ELF-1 (cell line): ENCODE data around the gene PRTFDC1.

Experiments
- DNase-seq: peaks from one replicate; pipeline ENCODE4 v3.0.0-alpha.2; 2016; ENCODE audit warnings: low read depth, low spot score

Gene PRTFDC1

GRCh38 chr10:24906372-24906771 is 46.0 kb downstream of the PRTFDC1 start:
- DNase-seq, result no peak

- DNase-seq, result no peak
These were observed 47.6 kb downstream of the PRTFDC1 start for GRCh38 chr10:24904824-24905223.

DNA sequence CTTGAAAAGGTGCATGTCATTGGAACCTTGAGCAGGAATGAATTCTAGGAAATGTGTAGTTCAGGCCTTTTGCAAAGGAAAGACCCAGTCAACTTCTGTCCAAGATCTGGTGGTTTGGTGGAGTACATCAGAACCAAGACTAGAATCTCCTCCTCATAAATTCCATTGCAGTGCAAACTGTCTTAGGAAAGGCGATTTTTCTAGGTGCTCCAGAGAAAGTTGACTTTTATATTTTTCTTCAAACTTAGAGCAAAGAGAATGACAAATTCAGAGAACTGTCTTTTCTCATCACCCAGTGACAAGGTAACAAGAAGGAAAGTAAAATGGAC is 50.0 kb downstream of the PRTFDC1 start:
- no peak for DNase-seq

DNA sequence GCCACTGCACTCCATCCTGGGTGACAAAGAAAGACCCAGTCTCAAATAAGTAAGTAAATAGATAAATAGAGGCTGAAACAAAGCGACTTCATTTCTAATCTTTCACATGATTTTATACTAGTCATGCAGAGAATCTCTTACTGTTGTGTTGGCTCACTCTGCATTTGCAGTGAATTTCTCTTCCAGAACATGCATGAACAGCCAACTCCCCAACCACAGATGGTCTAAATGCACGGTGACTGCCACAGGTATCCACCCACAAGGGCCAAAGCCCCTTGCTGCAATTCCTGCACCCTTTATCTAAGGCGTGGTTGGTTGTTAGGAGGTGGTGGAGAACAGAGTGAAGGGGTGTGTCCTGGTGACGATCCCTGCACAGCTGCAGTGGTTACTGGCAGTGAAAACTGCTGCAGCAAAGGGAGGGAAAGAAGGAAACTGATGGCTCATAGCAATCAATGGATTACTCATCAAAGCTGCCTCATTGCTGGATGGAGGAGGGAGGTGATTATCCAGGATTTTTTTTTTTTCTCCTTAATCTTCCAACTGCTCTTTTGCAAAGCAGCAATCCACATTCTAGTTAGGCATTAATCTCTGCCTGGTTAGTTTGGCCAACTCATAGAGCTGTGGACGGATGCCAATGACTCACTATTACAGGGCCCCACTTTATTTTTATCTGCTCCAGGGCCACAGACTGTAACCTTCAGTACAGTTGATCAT is 50.6 kb downstream of the PRTFDC1 start:
- DNase-seq, result peak; percentile 24

DNA sequence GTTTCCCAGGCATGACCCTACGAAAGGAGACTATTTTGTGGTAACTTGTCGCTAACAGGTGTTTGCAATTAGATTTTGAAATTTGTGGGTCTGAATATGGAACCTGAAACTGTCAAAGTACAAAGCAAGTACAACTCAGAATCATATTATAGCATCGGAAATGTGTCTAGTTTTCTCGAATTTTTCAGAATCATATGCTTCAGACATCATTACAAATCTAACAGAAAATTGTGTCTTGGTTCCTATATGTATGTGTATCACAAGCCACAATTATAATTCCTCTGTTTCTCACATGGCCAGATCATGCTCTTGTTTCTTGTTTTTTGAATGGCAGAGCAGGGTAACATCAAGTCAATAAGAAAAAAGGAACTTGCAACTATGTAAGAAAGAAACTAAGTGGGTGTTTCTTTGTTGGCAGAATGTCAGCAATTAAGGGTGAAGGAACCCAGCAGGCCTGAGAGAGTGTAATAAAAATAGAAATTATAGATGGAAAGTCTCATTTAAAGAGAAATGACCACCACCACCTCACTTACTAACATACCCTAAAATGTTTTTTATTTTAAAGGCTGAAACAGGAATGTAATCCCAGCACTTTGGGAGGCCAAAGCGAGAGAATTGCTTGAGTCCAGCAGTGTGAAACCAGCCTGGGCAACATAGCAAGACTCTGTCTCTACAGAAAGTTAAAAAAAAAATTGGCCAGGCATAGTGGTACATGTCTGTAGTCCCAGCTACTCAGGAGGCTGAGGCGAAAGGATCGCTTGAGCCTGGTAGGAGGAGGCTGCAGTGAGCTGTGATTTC is 51.3 kb downstream of the PRTFDC1 start:
- DNase-seq, result no peak

DNA sequence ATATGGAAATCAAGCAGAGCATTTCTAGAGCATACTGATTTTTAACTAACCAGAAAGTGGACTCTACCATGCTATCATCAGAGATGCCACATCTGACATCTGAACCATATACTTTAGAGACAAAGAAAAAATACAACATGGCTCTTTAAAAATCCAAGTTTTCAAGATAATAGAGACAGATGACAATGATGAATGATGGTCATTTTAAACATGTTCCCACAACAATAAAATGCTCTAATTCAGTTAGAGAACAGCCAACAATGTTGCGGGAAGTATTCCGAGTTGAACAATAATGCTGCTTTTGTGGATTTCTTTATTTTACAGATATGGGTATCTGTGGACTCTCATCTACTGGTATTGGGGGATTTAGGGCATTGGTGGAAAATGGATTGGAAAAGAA is 52.8 kb downstream of the PRTFDC1 start:
- no peak for DNase-seq

GRCh38 chr10:24898501-24898900 is 53.9 kb downstream of the PRTFDC1 start:
- no peak for DNase-seq

- peak; percentile 15 for DNase-seq
These were observed 55.0 kb downstream of the PRTFDC1 start for GRCh38 chr10:24897326-24897926.

DNA sequence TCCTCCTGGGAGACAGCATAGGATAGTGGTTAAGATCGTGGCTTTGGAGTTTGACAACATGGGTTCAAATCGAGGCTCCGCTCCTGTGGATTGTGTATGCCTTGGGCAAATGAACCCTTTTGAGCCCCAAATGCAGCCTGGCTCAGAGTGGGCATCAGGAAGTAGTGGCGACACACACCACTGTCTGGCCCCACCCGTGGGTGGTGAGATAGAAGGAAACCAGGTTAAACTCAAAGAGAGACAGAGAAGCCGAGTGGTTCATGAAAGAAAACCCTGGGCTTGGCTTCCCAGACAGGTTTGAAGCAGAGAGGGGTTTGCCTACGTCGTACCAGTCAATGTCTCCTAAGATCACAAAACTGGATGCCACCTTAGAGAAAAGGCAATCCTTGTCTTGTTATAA is 57.7 kb downstream of the PRTFDC1 start:
- no peak for DNase-seq

DNA sequence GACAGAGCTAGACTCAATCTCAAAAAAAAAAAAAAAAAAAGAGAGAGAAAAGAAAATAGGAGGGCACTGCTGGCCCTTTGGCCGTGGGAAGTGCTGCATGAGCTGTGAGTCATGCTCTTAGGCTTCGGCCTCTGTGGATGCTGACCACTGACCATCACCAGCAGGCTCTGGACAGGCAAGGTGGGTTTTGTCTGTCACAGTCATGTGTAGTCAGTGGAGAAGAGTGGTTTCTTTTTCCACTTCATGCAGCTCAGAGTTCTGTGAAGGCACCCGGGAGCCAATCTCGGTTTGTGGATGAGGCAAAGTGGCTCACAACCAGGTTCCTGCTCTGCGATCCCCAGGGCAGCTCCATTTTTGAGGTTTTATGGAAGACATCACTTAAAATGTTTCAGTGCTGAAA is 58.1 kb downstream of the PRTFDC1 start:
- DNase-seq, result peak; percentile 15

GRCh38 chr10:24893127-24893526 is 59.3 kb downstream of the PRTFDC1 start:
- DNase-seq, result no peak

DNA sequence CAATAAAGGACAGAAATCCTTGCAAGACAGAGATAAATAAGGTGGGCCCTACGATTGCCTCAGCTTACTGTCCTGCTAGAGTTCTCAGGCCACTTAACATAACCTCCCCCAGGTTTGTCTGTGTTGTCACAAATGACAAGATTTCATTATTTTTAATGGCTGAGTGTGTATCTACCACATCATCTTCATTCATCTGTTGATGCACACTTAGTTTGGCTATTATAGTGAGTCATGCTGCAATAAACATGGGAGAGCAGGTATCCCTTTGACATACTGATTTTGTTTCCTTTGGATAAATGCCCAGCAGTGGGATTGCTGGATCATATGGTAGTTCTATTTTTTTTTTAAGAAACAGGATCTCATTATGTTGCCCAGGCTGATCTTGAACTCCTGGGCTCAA is 60.6 kb downstream of the PRTFDC1 start:
- no peak for DNase-seq

DNA sequence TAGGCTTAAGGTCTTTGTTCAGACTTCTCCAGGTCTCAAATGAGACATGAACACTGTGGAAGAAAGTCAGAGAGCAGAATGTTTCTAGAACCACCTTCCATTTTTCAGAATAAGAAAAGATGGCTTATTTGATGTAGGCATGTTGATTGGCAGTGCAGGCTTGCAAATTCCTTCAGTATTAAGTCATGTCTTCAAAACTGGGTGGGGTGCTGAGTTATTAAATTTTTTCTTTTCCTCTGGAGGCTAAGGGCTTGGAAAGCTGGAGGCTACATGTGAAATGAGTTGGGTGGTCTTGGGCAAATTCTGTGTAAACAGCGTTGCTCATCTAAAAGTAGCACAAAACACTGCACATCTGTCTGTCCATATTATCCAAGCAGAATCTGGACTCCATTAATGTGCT is 62.8 kb downstream of the PRTFDC1 start:
- no peak for DNase-seq

DNA sequence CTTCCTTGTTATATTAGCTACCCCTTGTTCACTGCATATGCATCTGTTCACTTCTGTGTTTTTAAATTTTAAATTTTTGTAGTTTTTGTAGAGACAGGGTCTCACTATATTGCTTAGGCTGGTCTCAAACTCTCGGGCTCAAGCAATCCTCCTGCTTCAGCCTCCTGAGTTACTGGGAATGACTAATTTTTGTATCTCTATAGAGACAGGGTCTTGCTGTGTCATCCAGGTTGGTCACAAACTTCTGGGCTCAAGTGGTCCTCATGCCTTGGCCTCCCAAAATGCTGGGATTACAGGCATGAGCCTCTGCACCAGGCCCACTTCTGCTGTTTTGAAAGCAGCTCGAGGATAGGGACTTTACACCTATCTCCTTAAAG is 64.6 kb downstream of the PRTFDC1 start:
- DNase-seq, result no peak

- DNase-seq, result peak; percentile 51
These were observed 66.1 kb downstream of the PRTFDC1 start for GRCh38 chr10:24886290-24886680.

DNA sequence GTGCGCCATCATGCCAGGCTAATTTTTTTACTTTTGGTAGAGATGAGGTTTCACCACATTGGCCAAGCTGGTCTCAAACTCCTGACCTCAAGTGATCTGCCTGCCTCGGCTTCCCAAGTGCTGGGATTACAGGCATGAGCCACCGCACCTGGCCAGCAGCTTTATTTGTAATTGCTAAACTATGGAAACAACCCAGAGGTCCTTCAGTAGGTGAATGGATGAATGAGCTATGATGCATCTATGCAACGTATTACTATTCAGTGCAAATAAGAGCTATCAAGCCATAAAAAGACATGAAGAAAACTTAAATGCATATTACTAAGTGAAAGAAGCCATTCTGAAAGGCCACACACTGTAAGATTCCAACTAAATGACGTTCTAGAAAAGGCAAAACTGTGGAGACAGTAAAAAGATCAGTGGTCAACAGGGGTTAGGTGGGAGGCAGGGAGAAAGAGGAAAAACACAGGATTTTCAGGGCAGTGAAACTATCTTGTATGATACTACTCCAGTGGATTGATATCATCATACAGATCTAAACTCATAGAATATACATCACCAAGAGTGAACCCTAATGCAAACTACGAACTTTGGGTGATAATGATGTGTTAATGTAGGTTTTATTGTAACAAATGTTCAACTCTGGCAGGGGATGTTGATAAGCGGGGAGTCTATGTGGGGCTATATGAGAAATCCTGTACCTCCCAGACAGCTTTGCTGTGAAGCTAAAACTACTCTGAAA is 66.7 kb downstream of the PRTFDC1 start:
- DNase-seq, result no peak

- DNase-seq, result peak; percentile 10
These were observed 67.6 kb downstream of the PRTFDC1 start for GRCh38 chr10:24884793-24885192.

- no peak for DNase-seq
These were observed 68.1 kb downstream of the PRTFDC1 start for GRCh38 chr10:24884316-24884715.

GRCh38 chr10:24883176-24883575 is 69.2 kb downstream of the PRTFDC1 start:
- DNase-seq, result no peak

DNA sequence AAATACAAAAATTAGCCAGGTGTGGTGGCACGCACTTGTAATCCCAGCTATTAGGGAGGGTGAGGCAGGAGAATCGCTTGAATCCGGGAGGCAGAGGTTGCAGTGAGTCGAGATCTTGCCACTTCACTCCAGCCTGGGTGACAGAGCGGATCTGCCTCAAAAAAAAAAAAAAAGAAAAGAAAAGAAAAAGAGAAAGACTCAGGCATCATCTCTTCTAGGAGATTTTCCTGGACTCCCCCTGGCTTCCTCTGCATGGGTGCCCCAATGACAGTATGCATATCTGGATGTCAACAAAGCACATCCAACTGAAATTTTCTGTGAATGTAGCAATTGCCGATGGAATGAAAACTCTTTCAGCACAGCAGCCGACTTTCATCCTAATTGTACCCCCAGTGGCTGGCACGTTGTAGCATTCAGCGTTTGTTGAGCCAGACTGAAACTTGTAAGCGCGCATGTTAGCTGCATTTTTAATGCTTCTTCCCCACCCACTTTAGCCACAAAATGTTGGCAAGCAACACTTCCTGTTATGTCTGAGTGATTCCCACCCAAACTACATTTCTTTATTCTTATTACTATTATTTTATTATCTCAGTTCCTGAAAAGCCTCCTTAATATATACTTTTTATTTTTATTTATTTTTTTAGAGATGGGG is 70.2 kb downstream of the PRTFDC1 start:
- DNase-seq, result no peak

GRCh38 chr10:24879861-24880260 is 72.5 kb downstream of the PRTFDC1 start:
- no peak for DNase-seq

- DNase-seq, result no peak
These were observed 78.3 kb downstream of the PRTFDC1 start for GRCh38 chr10:24874133-24874532.
